Measurements from ENCODE around the gene CTCF. TPM values are rescaled to one million over a fixed set of nuclear protein-coding genes. Genes with fewer than 3 reads are reported as not detected.
A peak's percentile ranks its signal among the peaks of the same experiment; 100 is the strongest.

The CTCF gene
- total RNA-seq, 1 experiment from 2014 or later, result 30.3 TPM

DNA sequence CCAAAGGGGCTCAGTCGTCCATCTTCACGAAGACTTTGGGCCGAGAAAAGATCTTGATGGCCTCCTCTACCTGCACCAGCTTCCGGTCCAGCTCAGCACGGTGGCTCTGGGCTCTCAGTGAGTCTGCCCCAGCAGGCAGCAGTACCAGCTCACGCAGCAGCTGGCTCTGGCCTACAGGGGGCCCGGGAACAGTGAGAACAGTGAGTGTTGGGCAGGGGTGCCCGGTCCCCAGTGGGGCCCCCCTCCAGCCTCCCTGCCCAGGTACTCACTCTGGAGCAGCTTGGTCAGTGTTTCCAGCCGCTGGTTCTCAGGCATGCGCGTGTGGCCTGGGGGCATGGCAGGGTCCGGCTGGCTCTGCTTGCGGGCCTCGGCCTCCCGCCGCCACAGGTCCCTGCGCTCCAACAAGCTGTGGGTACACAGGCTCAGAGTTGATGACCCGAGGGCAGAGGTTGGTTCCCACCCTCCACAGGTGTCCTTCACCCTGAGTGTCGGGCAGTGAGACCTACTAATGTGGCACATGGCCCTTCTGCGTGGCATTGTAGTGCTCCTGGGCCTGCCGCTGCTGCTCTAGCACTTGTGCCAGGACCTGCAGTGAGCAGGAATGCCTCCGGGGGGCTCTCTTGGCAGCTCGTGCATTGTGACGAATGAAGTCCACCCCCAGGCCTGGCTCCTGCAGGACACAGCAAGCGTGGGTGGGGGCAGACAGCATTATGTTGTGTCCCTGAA, 101.0 kb downstream of the CTCF start:
- Histone ChIP-seq H3K4me1 (ENCODE audit: insufficient read depth, low read length) (peaks cover 6% of the 10 kb centered on the region; the same call in 1 of the 2 replicates), H3K4me3 (ENCODE audit: low read length) (no peak overlapping the region), H3K27me3 (ENCODE audit: low read length) (no peaks in the 10 kb centered on the region), H3F3A (ENCODE audit: low read length, unreplicated experiment) (peaks cover 3% of the 10 kb centered on the region), H3K9me3 (ENCODE audit: low read length) (no peaks in the 10 kb centered on the region), H4K20me1 (ENCODE audit: low read length) (no peaks in the 10 kb centered on the region), H2AFZ (ENCODE audit: low read length) (no peak overlapping the region), H3K9me2 (replicated peaks; ENCODE audit: low read length) (no peaks in the 10 kb centered on the region), H3K79me2 (ENCODE audit: low read length) (peaks cover 11% of the 10 kb centered on the region), H3K4me2 (ENCODE audit: low read length) (no peak overlapping the region), H3K36me3 (ENCODE audit: low read depth, low read length) (no peaks in the 10 kb centered on the region), H3K9ac (ENCODE audit: low read length) (no peak overlapping the region), H3K27ac (ENCODE audit: low read length) (no peak overlapping the region)
- ChIA-PET CTCF (no interaction called here), POLR2A (ENCODE audit: unreplicated experiment) (no interaction called here)
- no TSS peak for BruUV-seq (replicated peaks)
- DNase-seq (no peak), ATAC-seq (no peak)
- TF ChIP-seq, protein P1, sequence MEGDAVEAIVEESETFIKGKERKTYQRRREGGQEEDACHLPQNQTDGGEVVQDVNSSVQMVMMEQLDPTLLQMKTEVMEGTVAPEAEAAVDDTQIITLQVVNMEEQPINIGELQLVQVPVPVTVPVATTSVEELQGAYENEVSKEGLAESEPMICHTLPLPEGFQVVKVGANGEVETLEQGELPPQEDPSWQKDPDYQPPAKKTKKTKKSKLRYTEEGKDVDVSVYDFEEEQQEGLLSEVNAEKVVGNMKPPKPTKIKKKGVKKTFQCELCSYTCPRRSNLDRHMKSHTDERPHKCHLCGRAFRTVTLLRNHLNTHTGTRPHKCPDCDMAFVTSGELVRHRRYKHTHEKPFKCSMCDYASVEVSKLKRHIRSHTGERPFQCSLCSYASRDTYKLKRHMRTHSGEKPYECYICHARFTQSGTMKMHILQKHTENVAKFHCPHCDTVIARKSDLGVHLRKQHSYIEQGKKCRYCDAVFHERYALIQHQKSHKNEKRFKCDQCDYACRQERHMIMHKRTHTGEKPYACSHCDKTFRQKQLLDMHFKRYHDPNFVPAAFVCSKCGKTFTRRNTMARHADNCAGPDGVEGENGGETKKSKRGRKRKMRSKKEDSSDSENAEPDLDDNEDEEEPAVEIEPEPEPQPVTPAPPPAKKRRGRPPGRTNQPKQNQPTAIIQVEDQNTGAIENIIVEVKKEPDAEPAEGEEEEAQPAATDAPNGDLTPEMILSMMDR (conservative IDR thresholded peaks at IDR 0.05; ENCODE audit: low read depth, low read length), result peak; percentile 44; the same call in 1 of the 2 replicates
- TF ChIP-seq EZH2 (IDR thresholded peaks at IDR 0.05; ENCODE audit: low read length, unreplicated experiment), result no peak
- intact Hi-C loops (cut with micrococcal nuclease), result no loop called here

DNA sequence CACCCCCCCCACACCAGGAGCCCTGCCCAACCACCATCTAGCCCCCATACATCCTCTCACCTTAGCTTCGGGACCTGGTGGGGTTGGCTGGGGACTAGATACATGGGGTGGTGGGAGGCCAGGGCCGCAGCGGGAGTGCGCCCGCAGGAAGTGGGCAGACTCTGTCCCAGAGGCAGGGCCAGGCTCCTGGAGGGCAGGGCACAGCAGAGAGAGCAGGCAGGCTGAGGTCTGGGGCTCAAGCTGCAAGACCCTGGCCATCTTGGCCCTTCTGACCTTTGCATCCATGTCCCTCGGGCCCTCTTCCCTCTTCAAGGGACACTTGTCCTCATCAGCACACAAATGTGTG, 101.5 kb downstream of the CTCF start:
- Histone ChIP-seq H3K4me3 (ENCODE audit: low read length) (no peak overlapping the region), H3K27ac (ENCODE audit: low read length) (no peak overlapping the region), H3K79me2 (ENCODE audit: low read length) (peaks cover 10% of the 10 kb centered on the region), H3K4me1 (ENCODE audit: insufficient read depth, low read length) (peaks cover 5% of the 10 kb centered on the region; the same call in 1 of the 2 replicates), H2AFZ (ENCODE audit: low read length) (no peak overlapping the region), H3K36me3 (ENCODE audit: low read depth, low read length) (no peaks in the 10 kb centered on the region), H3K4me2 (ENCODE audit: low read length) (no peak overlapping the region), H3F3A (ENCODE audit: low read length, unreplicated experiment) (peaks cover 3% of the 10 kb centered on the region), H4K20me1 (ENCODE audit: low read length) (no peaks in the 10 kb centered on the region), H3K27me3 (ENCODE audit: low read length) (no peaks in the 10 kb centered on the region), H3K9me3 (ENCODE audit: low read length) (no peaks in the 10 kb centered on the region), H3K9me2 (replicated peaks; ENCODE audit: low read length) (no peaks in the 10 kb centered on the region), H3K9ac (ENCODE audit: low read length) (no peak overlapping the region)
- no TSS peak for BruUV-seq (replicated peaks)
- ATAC-seq (no peak), DNase-seq (no peak)
- ChIA-PET CTCF (no interaction called here), POLR2A (ENCODE audit: unreplicated experiment) (no interaction called here)
- intact Hi-C loops (cut with micrococcal nuclease), result no loop called here
- TF ChIP-seq EZH2phosphoT487 (IDR thresholded peaks at IDR 0.05; ENCODE audit: borderline replicate concordance, low read length), result no peak
- TF ChIP-seq, protein P1 (conservative IDR thresholded peaks at IDR 0.05; ENCODE audit: low read depth, low read length), result no peak
- TF ChIP-seq EZH2 (IDR thresholded peaks at IDR 0.05; ENCODE audit: low read length, unreplicated experiment), result no peak

DNA sequence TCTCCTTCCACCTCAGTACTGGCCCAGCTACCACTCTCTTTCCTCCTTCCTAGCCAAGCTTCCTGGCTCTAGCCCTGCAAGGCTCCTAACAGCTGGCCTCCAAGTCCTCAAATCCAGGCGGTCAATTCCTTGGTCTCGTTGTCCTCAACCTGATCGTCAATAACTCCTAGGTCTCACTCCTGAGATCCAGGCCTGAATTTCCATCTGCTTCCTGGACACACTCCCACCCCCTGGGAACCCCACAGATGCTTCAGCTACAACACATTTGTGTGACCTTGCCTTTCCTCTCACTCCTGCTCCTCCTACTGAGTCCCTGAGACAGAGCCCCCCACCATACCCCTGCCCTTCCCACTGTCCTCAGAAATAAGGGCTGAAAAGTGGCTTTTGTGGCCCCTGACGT, 101.9 kb downstream of the CTCF start:
- H3K4me1 ChIP-seq (ENCODE audit: insufficient read depth, low read length), result peaks cover under 1% of the 10 kb centered on the region; the same call in 1 of the 2 replicates
- no TSS peak for BruUV-seq (replicated peaks)
- no peaks in the 10 kb centered on the region for H3K9me3 ChIP-seq (ENCODE audit: low read length)
- no peak overlapping the region for H3K9ac ChIP-seq (ENCODE audit: low read length)
- DNase-seq, result no peak
- H3K9me2 ChIP-seq (replicated peaks; ENCODE audit: low read length), result no peaks in the 10 kb centered on the region
- no peak for ATAC-seq
- H3F3A ChIP-seq (ENCODE audit: low read length, unreplicated experiment), result peaks cover 3% of the 10 kb centered on the region
- ChIA-PET POLR2A (ENCODE audit: unreplicated experiment) (no interaction called here), CTCF (no interaction called here)
- no peaks in the 10 kb centered on the region for H3K27me3 ChIP-seq (ENCODE audit: low read length)
- intact Hi-C loops (cut with micrococcal nuclease), result no loop called here
- TF ChIP-seq EZH2 (IDR thresholded peaks at IDR 0.05; ENCODE audit: low read length, unreplicated experiment) (no peak), EZH2phosphoT487 (IDR thresholded peaks at IDR 0.05; ENCODE audit: borderline replicate concordance, low read length) (no peak)
- TF ChIP-seq, protein P1 (conservative IDR thresholded peaks at IDR 0.05; ENCODE audit: low read depth, low read length), result no peak
- H3K79me2 ChIP-seq (ENCODE audit: low read length), result peaks cover 6% of the 10 kb centered on the region
- no peak overlapping the region for H3K4me2 ChIP-seq (ENCODE audit: low read length)
- no peak overlapping the region for H3K27ac ChIP-seq (ENCODE audit: low read length)
- no peak overlapping the region for H2AFZ ChIP-seq (ENCODE audit: low read length)
- H4K20me1 ChIP-seq (ENCODE audit: low read length), result no peaks in the 10 kb centered on the region
- H3K36me3 ChIP-seq (ENCODE audit: low read depth, low read length), result no peaks in the 10 kb centered on the region
- no peak overlapping the region for H3K4me3 ChIP-seq (ENCODE audit: low read length)
